SU-DHL-6 (cell line): ENCODE data around the gene OSBPL5.

Experiments used
- EZH2phosphoT487 ChIP-seq: fragments of 200-600 bp; sonication (generic), shearing (Covaris generic); conservative IDR thresholded peaks from 2 replicates; pipeline ENCODE4 v1.6.1; 2018; ENCODE audit warnings: mild to moderate bottlenecking, antibody characterized with exemption, low read length, moderate library complexity, mixed read lengths
- TF ChIP-seq, protein P1 (sequence below): fragments of 200-600 bp; sonication (generic); IDR thresholded peaks from one replicate; pipeline ENCODE4 v1.5.1; 2017; ENCODE audit warnings: antibody characterized with exemption, mild to moderate bottlenecking, low read length, moderate library complexity; ENCODE audit not compliant: insufficient read depth, poor library complexity, severe bottlenecking

DNA sequence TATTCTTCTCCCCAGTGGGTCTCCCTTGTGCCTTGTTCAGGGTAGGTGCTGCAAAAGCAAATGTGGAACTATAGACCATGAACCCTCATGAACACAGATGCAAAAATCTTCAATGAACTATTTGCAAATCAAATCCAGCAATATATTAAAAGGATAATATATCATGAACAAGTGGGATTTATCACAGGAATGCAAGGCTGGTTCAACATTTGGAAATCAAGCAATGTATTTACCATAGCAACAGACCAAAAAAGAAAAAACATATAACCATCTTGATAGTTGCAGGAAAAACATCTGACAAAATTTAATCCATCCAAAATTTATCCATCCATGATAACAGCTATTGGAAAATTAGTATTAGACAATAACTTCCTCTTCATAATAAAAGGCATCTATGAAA, 11.4 kb upstream of the OSBPL5 start:
- TF ChIP-seq, protein P1, sequence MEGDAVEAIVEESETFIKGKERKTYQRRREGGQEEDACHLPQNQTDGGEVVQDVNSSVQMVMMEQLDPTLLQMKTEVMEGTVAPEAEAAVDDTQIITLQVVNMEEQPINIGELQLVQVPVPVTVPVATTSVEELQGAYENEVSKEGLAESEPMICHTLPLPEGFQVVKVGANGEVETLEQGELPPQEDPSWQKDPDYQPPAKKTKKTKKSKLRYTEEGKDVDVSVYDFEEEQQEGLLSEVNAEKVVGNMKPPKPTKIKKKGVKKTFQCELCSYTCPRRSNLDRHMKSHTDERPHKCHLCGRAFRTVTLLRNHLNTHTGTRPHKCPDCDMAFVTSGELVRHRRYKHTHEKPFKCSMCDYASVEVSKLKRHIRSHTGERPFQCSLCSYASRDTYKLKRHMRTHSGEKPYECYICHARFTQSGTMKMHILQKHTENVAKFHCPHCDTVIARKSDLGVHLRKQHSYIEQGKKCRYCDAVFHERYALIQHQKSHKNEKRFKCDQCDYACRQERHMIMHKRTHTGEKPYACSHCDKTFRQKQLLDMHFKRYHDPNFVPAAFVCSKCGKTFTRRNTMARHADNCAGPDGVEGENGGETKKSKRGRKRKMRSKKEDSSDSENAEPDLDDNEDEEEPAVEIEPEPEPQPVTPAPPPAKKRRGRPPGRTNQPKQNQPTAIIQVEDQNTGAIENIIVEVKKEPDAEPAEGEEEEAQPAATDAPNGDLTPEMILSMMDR, result no peak
- no peak for TF ChIP-seq EZH2phosphoT487
